Sigmoid colon (tissue), 7 donors: ENCODE results near the gene UQCRQ. TPM values are rescaled to one million over a fixed set of nuclear protein-coding genes. Genes with fewer than 3 reads are reported as not detected.

Experiments
- DNase-seq: peaks from one replicate; pipeline ENCODE4 v3.0.0-alpha.2; 2019
- H3K27ac ChIP-seq, 4 donors: fragments of 200-600 bp; sonication (generic); one replicate each; pipeline ENCODE4 v1.5.1; 2016 to 2019; ENCODE audit warnings: mild to moderate bottlenecking in 1 of 4
- H3K27me3 ChIP-seq, 3 donors: fragments of 200-600 bp; sonication (generic); one replicate each; pipeline ENCODE4 v1.5.1; 2019; ENCODE audit warnings: mild to moderate bottlenecking in 1 of 3
- H3K36me3 ChIP-seq, 4 donors: fragments of 200-600 bp; sonication (generic); one replicate each; pipeline ENCODE4 v1.5.1; 2016 to 2019
- H3K4me1 ChIP-seq, 4 donors: fragments of 200-600 bp; sonication (generic); one replicate each; pipeline ENCODE4 v1.5.1; 2017 to 2019
- H3K4me3 ChIP-seq, 4 donors: fragments of 200-600 bp; sonication (generic); one replicate each; pipeline ENCODE4 v1.5.1; 2017 to 2019; ENCODE audit warnings: mild to moderate bottlenecking in 2 of 4, moderate library complexity in 1 of 4
- H3K9me3 ChIP-seq, 4 donors: fragments of 200-600 bp in 3 of 4; sonication (generic) in 3 of 4; one replicate each; pipeline versions ENCODE4 v1.5.1 to v1.6.1; 2013 to 2019
- CTCF ChIP-seq, 4 experiments: fragments of 450-650 bp in 3 of 4; fragments of 200-600 bp in 1 of 4; IDR thresholded peaks; one replicate each; pipeline ENCODE4 v1.5.1; 2016 to 2019; ENCODE audit warnings: antibody characterized with exemption in 4 of 4, mild to moderate bottlenecking in 3 of 4, moderate library complexity in 2 of 4
- EP300 ChIP-seq, 4 donors: sonication (generic); formaldehyde crosslinking; IDR thresholded peaks; one replicate each; pipeline ENCODE4 v1.6.1; 2017; ENCODE audit warnings: antibody characterized with exemption in 4 of 4
- POLR2A ChIP-seq, 2 donors: fragments of 450-650 bp; IDR thresholded peaks; one replicate each; pipeline ENCODE4 v1.6.1; 2016; ENCODE audit warnings: antibody characterized with exemption in 2 of 2, mild to moderate bottlenecking in 2 of 2, moderate library complexity in 2 of 2
- POLR2AphosphoS5 ChIP-seq, 4 donors: sonication (generic); formaldehyde crosslinking; IDR thresholded peaks; one replicate each; pipeline ENCODE4 v1.6.1; 2017; ENCODE audit warnings: antibody characterized with exemption in 4 of 4
- WGBS, 2 donors: extraction: QIAGEN DNeasy Blood & Tissue Kit; methylation state at CpG; one replicate each; pipeline ENCODE4 v1.1.7; 2013; 5-methylcytosine and 5-hydroxymethylcytosine counted together
- intact Hi-C: fragments of 100-400 bp; cut with DNase I; formaldehyde crosslinking; loops from one replicate; pipeline ENCODE4 v1.15.1; 2023
- polyA plus RNA-seq, 3 donors: library from polyadenylated mRNA; stranded (reverse); fragments of 200-250 nt; gene quantifications; one replicate each; pipeline ENCODE4 v1.2.3, GENCODE V29; 2013
- total RNA-seq, 4 donors: library from RNA; depleted of rRNA; stranded (reverse); fragments of >200 nt; gene quantifications; one replicate each; pipeline ENCODE4 v1.1.0, GENCODE V29; 2016
- donor health status: healthy with polysubstance abuse.
- donor health status: Bipolar disorder and iron deficiency.
- donor health status: healthy.

UQCRQ gene
- total RNA-seq (100 to 1,000 TPM; 113 to 230 (median 172) TPM), polyA plus RNA-seq (100 to 1,000 TPM; 416 to 936 (median 650) TPM)

GRCh38 chr5:132866342-132867045, at the start of gene UQCRQ, which contains the start of gene GDF9:
TSS of gene UQCRQ (plus strand) at chr5:132866642. CDS start at chr5:132866882, 240 bp downstream.
TSS of gene GDF9 (minus strand) at chr5:132866469. CDS start at chr5:132864533, 1,936 bp downstream.
- no peaks in the 10 kb centered on the region for H3K9me3 ChIP-seq
- intact Hi-C loops, result loop anchor here (2.0 to 10.0 kb wide), 4 partner anchors 36 to 309 kb away; partner anchors contain the start of genes AFF4, HSPA4, RAD50 and SHROOM1
- peak; percentile 98 for DNase-seq
- peak within 1 kb of the TSS; percentile 90 to 93 (median 92) for H3K27ac ChIP-seq
- peak within 1 kb of the TSS; percentile 68 to 80 (median 78) for H3K4me3 ChIP-seq
- no peaks in the 10 kb centered on the region for H3K27me3 ChIP-seq
- WGBS, 2 donors, result 0% methylated on average over 55 of the region's 55 CpGs
- TF ChIP-seq POLR2AphosphoS5 (IDR thresholded peaks at IDR 0.05), result peak; percentile 97 to 98 (median 98)
- TF ChIP-seq CTCF (IDR thresholded peaks at IDR 0.05), result no peak
- TF ChIP-seq EP300 (IDR thresholded peaks at IDR 0.05), result peak in 1 of 4 donors; percentile 60
- peak; percentile 92 to 95 for TF ChIP-seq POLR2A (IDR thresholded peaks at IDR 0.05)
- peaks cover 0 to 32% (median 10%) of the 10 kb centered on the region in 4 donors for H3K36me3 ChIP-seq
- H3K4me1 ChIP-seq, result peaks cover 0 to 22% (median 20%) of the 10 kb centered on the region in 4 donors

GRCh38 chr5:132817011-132817410, 49.4 kb upstream of the UQCRQ start:
- H3K9me3 ChIP-seq, result no peaks in the 10 kb centered on the region

GRCh38 chr5:132819468-132819867, 47.0 kb upstream of the UQCRQ start:
- WGBS, 2 donors, result 34 to 53% methylated on average over 26 of the region's 26 CpGs
- no peaks in the 10 kb centered on the region for H3K36me3 ChIP-seq
- H3K4me3 ChIP-seq, result peak overlapping the region in 1 of 4 donors; percentile 12
- H3K27me3 ChIP-seq, result peaks cover 4 to 20% (median 17%) of the 10 kb centered on the region in 3 donors
- H3K4me1 ChIP-seq, result peaks cover 0 to 19% (median 11%) of the 10 kb centered on the region in 4 donors
- intact Hi-C loops, result no loop called here
- no peaks in the 10 kb centered on the region for H3K9me3 ChIP-seq
- no peak overlapping the region for H3K27ac ChIP-seq
- DNase-seq, result no peak
- no peak for TF ChIP-seq EP300 (IDR thresholded peaks at IDR 0.05)
- TF ChIP-seq POLR2A (IDR thresholded peaks at IDR 0.05), result no peak

More at GRCh38 chr5:132817011-132817410, 49.4 kb upstream of the UQCRQ start:
- no peak for TF ChIP-seq EP300 (IDR thresholded peaks at IDR 0.05)
- no peak for TF ChIP-seq POLR2AphosphoS5 (IDR thresholded peaks at IDR 0.05)
- no peak for TF ChIP-seq POLR2A (IDR thresholded peaks at IDR 0.05)
- no peak for TF ChIP-seq CTCF (IDR thresholded peaks at IDR 0.05)
- Histone ChIP-seq H3K27ac (no peak overlapping the region), H3K4me3 (no peak overlapping the region), H3K36me3 (no peaks in the 10 kb centered on the region), H3K27me3 (peaks cover 22 to 42% (median 40%) of the 10 kb centered on the region in 3 donors), H3K4me1 (peaks cover 0 to 27% (median 19%) of the 10 kb centered on the region in 4 donors)
- 16 to 64% methylated on average over 1 of the region's 1 CpG for WGBS, 2 donors
- no peak for DNase-seq
- intact Hi-C loops, result no loop called here

- WGBS, 2 donors, result 14 to 31% methylated on average over 15 of the region's 15 CpGs
- no peak overlapping the region for H3K27ac ChIP-seq
- H3K36me3 ChIP-seq, result no peaks in the 10 kb centered on the region
- H3K9me3 ChIP-seq, result no peaks in the 10 kb centered on the region
- TF ChIP-seq EP300 (IDR thresholded peaks at IDR 0.05), result no peak
- peak in 1 of 4 donors; percentile 9 for TF ChIP-seq POLR2AphosphoS5 (IDR thresholded peaks at IDR 0.05)
- TF ChIP-seq POLR2A (IDR thresholded peaks at IDR 0.05), result no peak
- peak; percentile 77 to 93 (median 88) for TF ChIP-seq CTCF (IDR thresholded peaks at IDR 0.05)
- H3K27me3 ChIP-seq, result peaks cover 0 to 17% (median 12%) of the 10 kb centered on the region in 3 donors
- peak; percentile 94 for DNase-seq
- no peak overlapping the region for H3K4me3 ChIP-seq
- intact Hi-C loops, result loop anchor here (5.0 to 10.0 kb wide), 4 partner anchors 43 to 433 kb away; partner anchors contain the start of genes KIF3A and SEPTIN8
- H3K4me1 ChIP-seq, result peaks cover 0 to 19% (median 11%) of the 10 kb centered on the region in 4 donors
These were observed 46.2 kb upstream of the UQCRQ start for GRCh38 chr5:132820162-132820754.
